GM12873 (cell line): ENCODE data around the gene SLC24A3.

Source experiments
- TF ChIP-seq, protein P1 (sequence below): IDR thresholded peaks from 2 replicates; pipeline ENCODE4 v1.5.1; 2012; ENCODE audit warnings: low read depth, mild to moderate bottlenecking, moderate library complexity, low read length, control low read depth; ENCODE audit not compliant: insufficient read depth; ENCODE audit errors: missing control alignments

Gene SLC24A3

GRCh38 chr20:19520261-19520660 is 307.8 kb downstream of the SLC24A3 start:
- TF ChIP-seq, protein P1, sequence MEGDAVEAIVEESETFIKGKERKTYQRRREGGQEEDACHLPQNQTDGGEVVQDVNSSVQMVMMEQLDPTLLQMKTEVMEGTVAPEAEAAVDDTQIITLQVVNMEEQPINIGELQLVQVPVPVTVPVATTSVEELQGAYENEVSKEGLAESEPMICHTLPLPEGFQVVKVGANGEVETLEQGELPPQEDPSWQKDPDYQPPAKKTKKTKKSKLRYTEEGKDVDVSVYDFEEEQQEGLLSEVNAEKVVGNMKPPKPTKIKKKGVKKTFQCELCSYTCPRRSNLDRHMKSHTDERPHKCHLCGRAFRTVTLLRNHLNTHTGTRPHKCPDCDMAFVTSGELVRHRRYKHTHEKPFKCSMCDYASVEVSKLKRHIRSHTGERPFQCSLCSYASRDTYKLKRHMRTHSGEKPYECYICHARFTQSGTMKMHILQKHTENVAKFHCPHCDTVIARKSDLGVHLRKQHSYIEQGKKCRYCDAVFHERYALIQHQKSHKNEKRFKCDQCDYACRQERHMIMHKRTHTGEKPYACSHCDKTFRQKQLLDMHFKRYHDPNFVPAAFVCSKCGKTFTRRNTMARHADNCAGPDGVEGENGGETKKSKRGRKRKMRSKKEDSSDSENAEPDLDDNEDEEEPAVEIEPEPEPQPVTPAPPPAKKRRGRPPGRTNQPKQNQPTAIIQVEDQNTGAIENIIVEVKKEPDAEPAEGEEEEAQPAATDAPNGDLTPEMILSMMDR = no peak

DNA sequence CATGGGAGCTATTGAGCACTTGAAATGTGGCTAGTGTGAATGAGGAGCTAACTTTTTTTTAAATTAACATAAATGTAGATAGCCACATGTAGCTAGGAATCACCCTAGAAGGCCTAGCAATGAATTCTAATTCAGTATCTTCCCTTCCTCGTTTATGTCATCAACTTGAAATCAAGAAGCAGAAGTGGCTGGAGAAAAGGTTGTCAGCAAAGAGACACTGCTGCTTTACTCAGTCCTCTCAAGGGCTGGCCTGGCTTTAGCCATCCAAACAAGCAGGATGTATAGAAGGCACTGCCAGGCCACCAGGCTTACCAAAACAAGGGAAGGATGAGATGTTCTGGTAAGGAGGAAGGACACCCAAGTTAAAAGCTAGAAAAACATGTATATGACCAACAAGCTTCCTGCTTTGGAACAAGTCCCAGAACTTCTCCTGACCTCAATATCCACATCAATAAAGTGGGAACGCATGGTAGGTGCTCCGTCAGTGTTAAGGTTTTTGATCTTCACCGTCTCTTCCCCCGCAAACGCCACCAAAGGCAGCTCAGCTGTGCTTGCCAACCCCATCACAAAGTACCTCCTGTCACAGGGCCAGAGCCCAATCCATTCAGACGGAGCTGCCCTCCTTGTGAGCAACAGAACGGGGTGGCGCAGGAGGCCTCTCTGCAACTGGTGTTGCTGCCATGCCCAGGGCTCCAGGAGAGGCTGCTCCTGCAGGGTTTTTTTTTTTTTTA is 309.8 kb downstream of the SLC24A3 start:
- TF ChIP-seq, protein P1 = no peak

GRCh38 chr20:19522836-19523590 is 310.6 kb downstream of the SLC24A3 start:
- TF ChIP-seq, protein P1 = no peak

- TF ChIP-seq, protein P1 = no peak
Observed at GRCh38 chr20:19524691-19525090, 312.2 kb downstream of the SLC24A3 start.

DNA sequence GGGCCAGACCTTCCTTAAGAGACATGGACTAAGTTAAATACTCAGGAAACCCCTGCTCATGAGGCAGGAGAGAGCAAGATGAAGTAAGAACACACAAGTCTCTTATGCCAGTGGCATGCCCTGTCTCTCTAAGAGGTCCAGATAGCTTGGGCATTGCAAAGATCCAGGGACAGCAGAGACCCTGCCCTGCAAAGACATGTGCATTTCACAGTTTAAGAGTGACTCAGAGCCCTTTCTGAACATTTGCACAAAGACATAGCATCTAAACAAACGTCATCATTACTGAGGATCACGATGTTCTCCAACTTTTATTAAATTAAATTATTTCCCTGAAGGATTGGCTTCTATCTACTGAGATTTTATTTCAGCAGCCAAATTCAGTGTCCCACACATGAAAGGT is 315.1 kb downstream of the SLC24A3 start:
- TF ChIP-seq, protein P1 = no peak

- TF ChIP-seq, protein P1 = no peak
Observed at GRCh38 chr20:19528286-19529030, 316.0 kb downstream of the SLC24A3 start.

DNA sequence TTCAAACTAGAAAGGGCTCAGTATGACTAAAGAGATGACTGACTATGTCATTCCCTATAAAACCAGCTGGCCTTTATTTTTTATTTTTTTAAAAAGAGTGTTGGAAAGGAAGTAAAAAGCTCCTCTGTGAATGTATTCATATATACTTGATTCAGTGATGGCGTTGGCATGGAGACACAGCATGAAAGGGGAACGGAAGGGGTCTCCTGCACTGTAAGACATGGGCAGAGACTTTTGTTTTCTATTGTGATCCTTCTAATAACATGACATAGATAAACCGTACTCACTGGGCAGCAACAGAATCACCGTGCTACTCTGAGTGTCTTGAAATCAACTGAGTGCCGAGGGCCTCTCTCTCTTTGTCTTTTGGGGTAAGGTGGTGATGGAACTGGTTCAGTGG is 317.6 kb downstream of the SLC24A3 start:
- TF ChIP-seq, protein P1 = no peak
